Epithelial cell of proximal tubule (primary cell): Measurements from ENCODE around the gene ARSI. TPM values are rescaled to one million over a fixed set of nuclear protein-coding genes. Genes with fewer than 3 reads are reported as not detected.
A peak's percentile ranks its signal among the peaks of the same experiment; 100 is the strongest.

Experiments used
- DNase-seq: peaks from one replicate; pipeline ENCODE4 v3.0.0-alpha.2; 2011; ENCODE audit warnings: low read depth
- H3K4me3 ChIP-seq: 2 replicates; pipeline ENCODE4 v1.5.1; 2011; ENCODE audit warnings: low read depth, mild to moderate bottlenecking, low read length
- total RNA-seq: library from RNA; depleted of rRNA; stranded (reverse); fragments of >200 nt; gene quantifications from 2 replicates; pipeline ENCODE4 v1.2.3, GENCODE V29; 2015
- TF ChIP-seq, protein P1 (sequence below): conservative IDR thresholded peaks from 2 replicates; pipeline ENCODE4 v1.5.1; 2012; ENCODE audit warnings: low read depth, mild to moderate bottlenecking, low read length

ARSI gene
- total RNA-seq, 1 donor from 2014 or later, result 5.7 TPM

DNA sequence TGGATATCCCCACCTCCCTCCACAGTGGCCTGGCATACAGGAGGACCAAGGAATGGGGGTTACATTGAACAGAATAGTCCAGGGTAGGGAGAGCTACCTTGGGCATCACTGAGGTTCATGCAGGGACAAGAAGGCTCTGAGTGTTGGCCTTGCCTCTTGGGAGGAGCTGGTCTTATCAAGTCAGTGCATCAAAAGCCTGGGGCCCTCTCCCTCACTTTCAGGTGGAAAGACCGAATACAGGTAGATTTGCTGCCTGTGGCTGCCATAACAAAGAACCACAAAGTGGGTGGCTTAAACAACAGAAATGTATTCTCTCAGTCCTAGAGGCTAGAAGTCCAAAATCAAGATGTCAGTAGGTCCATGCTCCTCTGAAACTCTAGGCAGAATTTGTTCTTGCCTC is 18.5 kb upstream of the ARSI start:
- TF ChIP-seq, protein P1, sequence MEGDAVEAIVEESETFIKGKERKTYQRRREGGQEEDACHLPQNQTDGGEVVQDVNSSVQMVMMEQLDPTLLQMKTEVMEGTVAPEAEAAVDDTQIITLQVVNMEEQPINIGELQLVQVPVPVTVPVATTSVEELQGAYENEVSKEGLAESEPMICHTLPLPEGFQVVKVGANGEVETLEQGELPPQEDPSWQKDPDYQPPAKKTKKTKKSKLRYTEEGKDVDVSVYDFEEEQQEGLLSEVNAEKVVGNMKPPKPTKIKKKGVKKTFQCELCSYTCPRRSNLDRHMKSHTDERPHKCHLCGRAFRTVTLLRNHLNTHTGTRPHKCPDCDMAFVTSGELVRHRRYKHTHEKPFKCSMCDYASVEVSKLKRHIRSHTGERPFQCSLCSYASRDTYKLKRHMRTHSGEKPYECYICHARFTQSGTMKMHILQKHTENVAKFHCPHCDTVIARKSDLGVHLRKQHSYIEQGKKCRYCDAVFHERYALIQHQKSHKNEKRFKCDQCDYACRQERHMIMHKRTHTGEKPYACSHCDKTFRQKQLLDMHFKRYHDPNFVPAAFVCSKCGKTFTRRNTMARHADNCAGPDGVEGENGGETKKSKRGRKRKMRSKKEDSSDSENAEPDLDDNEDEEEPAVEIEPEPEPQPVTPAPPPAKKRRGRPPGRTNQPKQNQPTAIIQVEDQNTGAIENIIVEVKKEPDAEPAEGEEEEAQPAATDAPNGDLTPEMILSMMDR, result no peak
- no peak overlapping the region for H3K4me3 ChIP-seq
- no peak for DNase-seq

DNA sequence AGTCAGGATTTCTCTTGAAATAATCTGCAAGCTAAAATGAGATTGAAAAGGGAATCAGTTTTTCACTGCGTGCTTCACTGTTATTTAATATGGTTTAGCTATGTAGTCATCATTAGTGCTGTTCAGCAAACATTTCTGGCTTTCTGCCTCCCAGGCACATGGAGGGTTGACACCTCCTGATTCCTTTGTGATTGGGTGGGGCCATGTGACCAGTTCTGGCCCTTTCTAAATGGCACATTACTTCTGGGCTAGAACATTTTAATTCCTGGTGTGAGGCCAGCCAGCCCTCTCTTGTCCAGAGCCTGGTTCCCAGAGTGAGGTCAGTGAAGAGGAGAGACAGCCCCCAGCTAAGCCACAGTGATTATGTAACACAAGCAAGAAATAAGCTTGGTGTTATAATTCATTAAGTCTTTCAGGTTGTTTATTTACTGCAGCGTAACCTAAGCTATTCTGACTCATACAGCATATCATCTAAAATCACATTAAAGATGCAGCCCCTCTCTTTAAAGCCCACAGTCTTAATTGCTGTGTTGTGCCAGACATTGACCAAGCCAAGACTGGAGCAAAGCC is 17.4 kb upstream of the ARSI start:
- no peak overlapping the region for H3K4me3 ChIP-seq
- DNase-seq, result peak; percentile 96
- TF ChIP-seq, protein P1, result no peak

DNA sequence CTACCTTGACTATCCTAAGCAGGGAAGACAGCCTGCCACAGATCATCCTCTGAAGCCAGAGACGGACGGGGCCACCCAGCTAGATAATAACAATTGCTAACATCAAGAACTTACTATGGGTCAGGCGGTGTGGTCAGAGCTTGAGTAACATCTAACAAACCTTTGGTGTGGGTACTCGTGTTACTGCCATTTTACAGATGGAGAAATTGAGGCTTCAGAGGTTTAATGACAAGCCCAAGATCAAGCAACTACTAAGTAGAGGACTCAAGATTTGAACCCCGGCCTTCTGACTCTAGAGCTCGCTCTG is 16.7 kb upstream of the ARSI start:
- DNase-seq, result no peak
- no peak overlapping the region for H3K4me3 ChIP-seq
- TF ChIP-seq, protein P1, result no peak

DNA sequence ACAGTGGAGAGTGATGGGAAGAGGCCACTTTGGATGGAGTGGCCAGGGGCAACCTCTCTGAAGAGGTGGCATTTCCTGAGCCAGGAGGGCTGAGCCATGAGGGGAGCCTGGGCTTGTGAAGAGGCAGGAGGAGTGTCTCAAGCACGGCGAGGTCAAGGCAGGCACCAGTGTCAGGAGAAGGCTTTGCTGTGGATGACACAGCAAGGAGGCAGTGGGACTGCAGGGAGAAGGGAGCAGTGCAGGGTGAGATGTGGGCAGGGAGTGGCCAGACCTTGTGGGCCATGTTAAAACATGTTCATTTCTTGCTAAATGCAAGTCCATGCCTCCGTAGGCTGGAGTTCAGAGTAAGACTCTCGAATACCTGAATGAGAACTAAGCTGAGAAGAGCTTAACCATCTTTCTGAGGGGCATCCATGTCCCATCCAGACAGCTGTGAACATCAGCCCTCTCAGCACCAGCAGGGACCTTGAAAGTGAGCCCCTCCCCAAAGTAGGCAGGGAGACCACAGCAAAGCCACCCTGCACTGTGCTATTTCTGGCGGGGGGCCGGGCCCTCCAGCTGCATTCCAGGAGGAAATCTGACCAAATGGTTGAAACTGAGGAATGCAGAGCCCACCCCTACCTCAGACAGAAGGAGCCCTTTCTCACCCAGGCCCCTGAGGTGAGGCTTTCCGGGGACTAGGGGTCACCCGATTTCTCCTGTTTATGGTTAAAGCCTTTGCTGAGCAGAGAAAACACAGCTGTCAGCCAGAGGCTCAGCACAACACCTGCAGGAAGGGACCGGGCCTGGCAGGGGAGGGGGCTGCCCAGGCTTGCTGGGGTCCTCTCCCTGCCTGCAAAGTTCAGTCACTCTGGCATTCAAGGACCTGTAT is 16.1 kb upstream of the ARSI start:
- no peak overlapping the region for H3K4me3 ChIP-seq
- no peak for DNase-seq
- TF ChIP-seq, protein P1, result no peak

DNA sequence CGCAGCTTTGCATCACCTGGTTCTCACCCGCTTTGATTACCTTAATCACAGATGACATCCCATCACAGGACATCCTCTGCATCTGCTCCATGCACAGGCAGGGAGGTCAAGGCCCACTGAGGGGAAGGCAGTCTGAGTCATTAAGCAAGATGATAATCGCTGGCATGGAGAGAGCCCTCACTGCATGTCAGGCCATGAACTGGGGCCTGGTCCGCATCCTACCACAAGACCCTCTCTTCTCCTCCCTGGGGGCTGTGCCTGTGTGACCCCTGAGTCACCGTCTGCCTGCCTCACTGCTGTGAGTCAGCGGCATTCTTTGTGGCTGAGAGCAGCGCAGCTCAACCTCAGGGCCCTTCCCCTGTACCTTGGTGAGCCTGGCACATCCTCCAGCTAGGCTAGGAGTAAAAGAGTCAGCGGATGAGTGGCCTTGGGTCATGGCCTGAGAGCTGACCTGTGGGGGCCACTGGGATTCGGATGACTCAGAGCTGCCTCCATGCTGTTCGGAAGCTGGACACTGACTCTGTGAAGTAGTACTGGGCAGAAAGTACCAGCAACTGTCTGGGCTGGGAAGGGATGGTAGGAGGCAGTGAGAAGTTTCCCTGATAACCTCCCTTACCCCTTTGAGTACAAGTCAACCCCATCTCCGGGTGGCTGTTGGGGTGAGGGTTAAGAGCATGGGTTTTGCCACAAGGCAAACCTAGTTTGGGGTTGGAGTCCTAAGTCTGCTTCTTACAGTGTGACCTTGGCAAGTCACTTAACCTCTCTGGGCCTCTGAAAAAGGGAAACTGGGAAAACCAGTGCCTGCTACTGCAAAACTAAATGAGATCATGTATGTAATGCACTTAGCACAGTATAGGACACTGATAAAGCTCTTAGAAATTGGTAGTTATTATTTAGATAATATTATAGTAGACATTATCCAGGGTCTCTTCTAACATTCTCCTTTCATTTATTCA is 14.6 kb upstream of the ARSI start:
- H3K4me3 ChIP-seq, result no peak overlapping the region
- TF ChIP-seq, protein P1, result no peak
- peak; percentile 94 for DNase-seq

DNA sequence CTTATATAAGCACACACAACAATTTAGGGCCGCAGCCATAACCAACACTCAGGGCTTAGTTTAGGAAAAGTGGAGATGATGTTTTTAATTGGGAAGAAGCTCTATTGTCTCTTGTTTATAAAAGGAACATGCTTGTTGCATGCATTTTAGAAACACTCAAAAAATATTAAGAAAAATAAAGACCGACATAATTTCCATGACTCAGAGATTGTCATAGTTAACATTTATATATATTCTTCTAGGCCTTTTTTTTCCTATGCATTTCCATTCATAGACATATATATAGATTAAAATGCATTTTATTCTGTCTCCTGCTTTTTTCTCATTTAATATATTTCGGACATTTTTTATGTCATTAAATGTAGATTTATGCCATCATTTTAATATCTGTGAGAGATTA is 13.6 kb upstream of the ARSI start:
- DNase-seq, result no peak
- TF ChIP-seq, protein P1, result no peak
- no peak overlapping the region for H3K4me3 ChIP-seq
